ENCODE results near the gene NTRK2. TPM values are rescaled to one million over a fixed set of nuclear protein-coding genes. Genes with fewer than 3 reads are reported as not detected.
"Not testable (repeated sequence)": the region's sequence is repeated elsewhere in the genome, so short reads cannot be mapped to it uniquely, and the experiment has no call there.

NTRK2 gene
- total and polyA plus RNA-seq, 8 donors: 6.0 to 31.4 (median 14.5) TPM

DNA sequence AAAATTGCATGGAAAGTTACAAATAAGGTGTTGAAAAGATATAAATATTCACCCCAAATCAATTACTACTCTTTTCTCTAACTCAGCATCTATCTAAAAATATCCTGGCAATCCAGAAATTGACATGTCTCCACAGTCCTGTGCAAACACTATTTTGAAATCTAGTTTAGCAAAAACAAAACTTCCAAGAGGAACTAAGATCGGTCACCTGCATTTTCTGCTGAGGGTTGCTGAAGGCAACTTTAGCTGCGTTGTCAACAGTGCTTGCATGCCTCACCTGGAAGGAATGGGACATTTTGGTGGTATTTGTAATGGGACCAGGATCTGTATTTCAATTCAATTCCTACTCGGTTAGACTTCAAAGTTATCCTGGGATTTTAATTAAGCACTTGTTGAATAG lies 398.3 kb downstream of the NTRK2 start:
- no peaks in the 10 kb centered on the region for H3K36me3 ChIP-seq
- no peak overlapping the region for H3K27ac ChIP-seq
- no peaks in the 10 kb centered on the region for H3K4me1 ChIP-seq
- WGBS, 2 donors: 78 to 83% methylated on average over 3 of the region's 3 CpGs
- H3K27me3 ChIP-seq: no peaks in the 10 kb centered on the region
- intact Hi-C loops (cut with DNase I): no loop called here
- FAIRE-seq: no peak
- H3K4me3 ChIP-seq: no peak overlapping the region
- no peak for DNase-seq
- no peak for ATAC-seq
- H3K9me3 ChIP-seq: no peaks in the 10 kb centered on the region
- TF ChIP-seq, protein P1, sequence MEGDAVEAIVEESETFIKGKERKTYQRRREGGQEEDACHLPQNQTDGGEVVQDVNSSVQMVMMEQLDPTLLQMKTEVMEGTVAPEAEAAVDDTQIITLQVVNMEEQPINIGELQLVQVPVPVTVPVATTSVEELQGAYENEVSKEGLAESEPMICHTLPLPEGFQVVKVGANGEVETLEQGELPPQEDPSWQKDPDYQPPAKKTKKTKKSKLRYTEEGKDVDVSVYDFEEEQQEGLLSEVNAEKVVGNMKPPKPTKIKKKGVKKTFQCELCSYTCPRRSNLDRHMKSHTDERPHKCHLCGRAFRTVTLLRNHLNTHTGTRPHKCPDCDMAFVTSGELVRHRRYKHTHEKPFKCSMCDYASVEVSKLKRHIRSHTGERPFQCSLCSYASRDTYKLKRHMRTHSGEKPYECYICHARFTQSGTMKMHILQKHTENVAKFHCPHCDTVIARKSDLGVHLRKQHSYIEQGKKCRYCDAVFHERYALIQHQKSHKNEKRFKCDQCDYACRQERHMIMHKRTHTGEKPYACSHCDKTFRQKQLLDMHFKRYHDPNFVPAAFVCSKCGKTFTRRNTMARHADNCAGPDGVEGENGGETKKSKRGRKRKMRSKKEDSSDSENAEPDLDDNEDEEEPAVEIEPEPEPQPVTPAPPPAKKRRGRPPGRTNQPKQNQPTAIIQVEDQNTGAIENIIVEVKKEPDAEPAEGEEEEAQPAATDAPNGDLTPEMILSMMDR (IDR thresholded peaks at IDR 0.05): no peak

DNA sequence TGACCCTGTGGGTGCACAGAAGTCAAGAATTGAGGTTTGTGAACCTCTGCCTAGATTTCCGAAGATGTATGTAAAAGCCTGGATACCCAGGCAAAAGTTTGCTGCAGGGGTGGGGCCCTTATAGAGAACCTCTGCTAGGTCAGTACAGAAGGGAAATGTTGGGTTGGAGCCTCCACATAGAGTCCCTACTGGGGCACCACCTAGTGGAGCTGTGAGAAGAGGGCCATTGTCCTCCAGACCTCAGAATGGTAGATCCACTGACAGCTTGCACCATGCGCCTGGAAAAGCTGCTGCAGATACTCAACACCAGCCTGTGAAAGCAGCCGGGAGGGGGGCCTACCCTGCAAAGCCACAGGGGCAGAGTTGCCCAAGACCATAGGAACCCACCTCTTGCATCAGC lies 399.9 kb downstream of the NTRK2 start:
- H3K4me1 ChIP-seq; DNase-seq; H3K9me3 ChIP-seq; FAIRE-seq; H3K4me3 ChIP-seq; H3K27me3 ChIP-seq; intact Hi-C loops (cut with DNase I); H3K27ac ChIP-seq; ATAC-seq; H3K36me3 ChIP-seq: not testable (repeated sequence)
- WGBS, 2 donors: 76 to 83% methylated on average over 3 of the region's 3 CpGs

Data from pancreas (tissue), 10 donors.